CD4-positive, alpha-beta T cell treated with Interleukin-15 for 4 hours (primary cell): Measurements from ENCODE around the gene FHIT.
A peak's percentile ranks its signal among the peaks of the same experiment; 100 is the strongest.

Experiments used
- DNase-seq: peaks from one replicate; pipeline ENCODE4 v3.0.0-alpha.2; 2020; ENCODE audit warnings: low spot score

FHIT gene

DNA sequence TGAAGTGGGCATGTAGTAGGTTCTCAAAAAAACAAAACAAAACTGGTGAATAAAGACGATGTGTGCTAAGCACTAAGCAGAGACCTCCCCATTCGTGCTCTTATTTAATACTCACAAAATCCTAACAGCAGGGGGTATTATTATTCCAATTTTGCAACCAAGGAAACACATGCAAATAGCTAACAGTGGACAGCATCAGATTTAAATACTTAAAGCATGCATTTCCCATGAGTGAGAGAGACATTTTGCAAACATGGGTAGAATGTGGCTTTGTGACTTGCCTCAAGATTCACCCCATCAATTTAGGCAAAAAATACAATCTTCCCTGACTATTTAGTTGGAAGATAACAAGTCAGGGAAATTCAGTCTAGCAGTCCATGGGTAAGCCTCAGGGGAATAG is 1255.2 kb downstream of the FHIT start:
- DNase-seq = no peak

- DNase-seq = no peak
Measured at GRCh38 chr3:59995563-59995962, 1255.7 kb downstream of the FHIT start.

DNA sequence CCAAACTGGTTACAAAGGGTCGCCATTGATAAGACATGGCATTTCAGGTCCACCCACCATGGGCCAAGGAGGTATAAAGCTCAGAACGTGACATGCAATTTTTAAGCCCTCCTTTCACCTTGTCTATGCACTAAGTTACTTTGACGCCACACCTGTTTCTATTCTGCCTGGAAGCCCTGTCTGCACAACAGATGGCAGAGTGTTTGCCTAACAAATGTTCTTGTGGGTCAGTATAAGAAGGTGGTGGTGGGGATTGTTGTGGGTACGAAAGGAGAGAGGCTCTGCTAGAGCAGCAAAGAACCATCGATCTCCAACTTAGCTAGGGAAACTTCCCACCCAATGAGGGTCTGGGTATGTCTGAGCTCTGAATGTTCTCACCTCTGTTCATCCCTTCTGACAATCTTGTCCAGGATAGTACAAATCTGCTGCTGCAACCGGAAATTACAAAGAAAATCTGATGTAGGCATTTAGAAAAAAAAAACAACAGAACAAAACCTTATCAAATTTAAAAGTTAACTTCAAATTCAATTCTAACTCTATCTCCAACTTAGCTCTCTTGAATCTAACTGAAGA is 1256.4 kb downstream of the FHIT start:
- no peak for DNase-seq

DNA sequence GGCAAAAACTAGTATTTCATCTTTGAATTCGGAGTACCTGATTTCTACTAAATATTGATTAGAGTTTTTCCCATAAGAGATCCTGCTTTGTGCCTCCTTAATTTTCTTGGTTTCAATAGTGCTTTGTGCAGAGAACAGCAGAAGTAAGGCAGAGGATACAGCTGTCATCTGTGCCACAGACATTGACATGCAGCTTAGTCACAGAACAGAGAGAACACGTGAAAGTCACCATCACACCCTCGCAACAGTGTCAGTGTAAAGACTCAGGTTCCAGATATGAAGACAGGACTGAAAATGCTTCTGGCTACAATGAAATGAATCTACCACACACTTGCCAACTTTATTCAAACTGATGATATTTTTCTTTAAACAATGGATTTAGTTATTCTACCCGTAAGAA is 1258.7 kb downstream of the FHIT start:
- no peak for DNase-seq

GRCh38 chr3:59990915-59991314 is 1260.3 kb downstream of the FHIT start:
- no peak for DNase-seq

GRCh38 chr3:59982510-59982909 is 1268.7 kb downstream of the FHIT start:
- no peak for DNase-seq

GRCh38 chr3:59981377-59981776 is 1269.9 kb downstream of the FHIT start:
- peak; percentile 8 for DNase-seq

- no peak for DNase-seq
Measured at GRCh38 chr3:59980576-59980975, 1270.7 kb downstream of the FHIT start.

DNA sequence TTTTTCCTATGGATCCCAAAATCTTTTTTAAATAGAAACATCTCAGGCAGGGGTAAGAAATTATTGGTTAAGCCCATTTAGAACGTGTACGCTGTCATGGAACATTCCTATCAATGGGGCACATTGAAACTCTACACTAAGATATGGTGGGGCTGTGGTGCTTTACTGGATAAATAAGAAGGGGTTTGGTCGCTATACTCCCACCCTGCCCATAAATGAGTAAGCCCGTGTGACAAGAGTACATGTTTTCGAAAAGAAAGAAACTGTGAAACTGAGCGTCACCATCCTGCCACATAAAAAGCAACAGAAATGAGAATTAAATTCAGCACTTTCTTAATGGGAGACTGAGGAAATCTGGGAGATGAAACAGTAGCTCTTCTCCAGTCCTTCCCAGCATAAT is 1271.7 kb downstream of the FHIT start:
- no peak for DNase-seq

- no peak for DNase-seq
Measured at GRCh38 chr3:59978979-59979378, 1272.3 kb downstream of the FHIT start.

- DNase-seq = no peak
Measured at GRCh38 chr3:59970796-59971195, 1280.5 kb downstream of the FHIT start.

DNA sequence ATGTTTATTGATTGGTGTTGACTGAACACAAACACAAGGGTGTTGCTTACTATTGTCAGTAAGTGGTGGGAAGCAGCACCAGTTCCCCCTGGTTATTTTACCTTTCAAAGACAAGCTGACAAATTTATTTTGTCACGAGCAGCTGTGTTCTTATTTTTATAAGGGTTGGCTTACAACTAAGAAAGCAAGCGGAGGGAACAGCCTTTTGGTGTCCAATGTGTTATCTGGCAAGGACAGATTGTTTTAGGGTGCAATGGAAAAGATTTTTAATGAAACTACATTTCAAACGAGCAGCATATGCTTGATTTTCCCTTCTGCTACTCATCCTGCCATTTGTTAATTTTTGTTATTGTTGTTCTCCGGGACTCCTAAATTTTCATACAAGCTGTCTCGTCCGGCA is 1280.9 kb downstream of the FHIT start:
- DNase-seq = no peak

DNA sequence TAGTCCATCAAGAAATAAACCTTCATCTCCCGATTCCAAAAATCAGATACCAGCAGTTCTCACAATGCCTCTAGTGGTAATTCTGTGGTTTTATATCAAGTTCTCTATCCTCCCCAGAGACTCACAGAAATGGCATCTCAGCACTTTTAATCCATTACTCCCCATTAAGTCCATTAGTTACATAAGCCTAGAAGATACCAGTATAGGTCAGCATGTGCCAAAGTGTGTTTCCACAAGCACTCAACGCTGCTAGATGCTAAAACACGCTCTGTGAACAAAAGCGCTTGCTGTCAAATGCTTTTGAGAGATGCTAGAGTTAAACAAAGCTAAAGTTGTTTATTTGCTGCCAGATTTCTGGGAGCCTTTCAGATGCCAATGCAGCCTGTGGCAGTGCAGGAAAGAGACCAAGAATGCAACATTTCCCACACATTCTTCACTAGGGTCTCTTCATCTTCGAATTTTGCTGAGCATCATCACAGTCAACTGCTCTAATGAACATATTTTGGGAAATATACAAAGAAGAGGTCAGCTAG is 1282.7 kb downstream of the FHIT start:
- no peak for DNase-seq

DNA sequence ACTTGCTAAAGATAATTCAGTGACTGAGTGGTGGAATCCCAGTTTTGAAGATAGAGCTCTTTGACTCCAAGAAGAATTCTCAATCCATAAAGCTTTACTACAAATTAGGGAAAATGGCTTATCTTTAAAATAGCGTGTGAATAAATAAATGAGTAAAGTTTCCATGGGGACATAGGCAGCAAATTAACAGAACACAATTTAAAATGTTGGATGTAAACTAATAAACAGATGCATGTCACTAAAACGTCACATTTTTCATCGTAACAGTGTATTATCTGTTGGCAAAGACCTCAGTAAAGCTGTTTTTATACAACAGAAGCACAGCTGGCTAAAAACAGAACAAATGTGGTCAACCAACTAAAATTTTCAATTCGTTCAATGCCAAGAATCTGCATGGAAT is 1287.6 kb downstream of the FHIT start:
- DNase-seq = no peak

DNA sequence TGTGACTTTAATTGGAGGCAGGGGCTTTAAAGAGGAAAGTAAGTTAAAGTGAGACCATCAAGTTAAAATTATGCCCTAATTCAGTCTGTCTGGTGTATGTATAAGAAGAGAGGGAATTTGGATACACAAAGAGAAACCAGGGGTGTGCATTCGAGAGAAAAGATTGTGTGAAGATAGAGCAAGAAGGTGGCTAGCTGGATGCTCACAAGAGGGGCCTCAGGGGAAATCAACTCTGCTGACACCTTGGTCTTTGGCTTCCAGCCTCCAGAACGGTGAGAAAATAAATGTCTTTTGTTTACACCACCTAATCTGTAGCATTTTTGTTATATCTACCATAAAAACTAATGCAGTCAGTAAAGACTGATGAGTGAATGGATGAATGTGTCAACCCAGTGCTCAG is 1294.1 kb downstream of the FHIT start:
- DNase-seq = no peak

- DNase-seq = no peak
Measured at GRCh38 chr3:59953104-59953503, 1298.1 kb downstream of the FHIT start.

DNA sequence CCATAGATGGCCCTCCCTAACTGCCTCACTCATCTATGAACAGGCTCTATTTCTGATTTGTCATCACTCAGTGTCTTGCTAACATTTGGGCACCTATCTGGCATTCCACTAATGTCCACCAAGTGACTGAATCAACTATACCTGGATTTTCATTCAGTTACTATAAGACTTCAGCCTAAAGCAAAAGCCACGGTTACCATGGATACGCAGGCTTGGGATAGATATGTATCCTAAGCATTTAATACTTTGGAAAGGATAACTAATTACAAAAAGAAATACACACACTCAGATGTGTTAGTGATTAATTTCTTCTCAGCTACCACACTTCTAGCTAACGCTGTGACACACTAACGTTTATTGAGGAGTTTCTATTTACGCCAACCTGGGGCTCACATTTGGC is 1301.9 kb downstream of the FHIT start:
- DNase-seq = no peak

- DNase-seq = no peak
Measured at GRCh38 chr3:59946401-59946800, 1304.9 kb downstream of the FHIT start.

DNA sequence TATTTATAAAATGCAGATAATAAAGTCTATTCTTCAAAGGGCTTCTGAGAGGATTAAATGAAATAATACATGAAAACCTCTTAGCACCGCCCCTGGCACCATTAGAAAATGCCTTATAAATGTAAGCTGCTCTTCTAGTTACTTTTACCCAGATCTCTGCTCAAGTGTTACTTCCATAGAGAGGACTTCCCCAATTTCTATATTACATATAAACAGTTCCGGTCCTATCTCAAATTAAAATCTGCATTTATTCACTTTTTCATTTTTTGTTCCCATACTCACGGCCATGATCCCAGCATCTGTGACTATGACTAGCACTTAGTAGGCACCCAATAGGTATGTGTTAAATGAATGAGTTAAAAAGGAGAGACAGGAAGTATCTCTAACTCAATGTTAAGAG is 1310.5 kb downstream of the FHIT start:
- DNase-seq = no peak

DNA sequence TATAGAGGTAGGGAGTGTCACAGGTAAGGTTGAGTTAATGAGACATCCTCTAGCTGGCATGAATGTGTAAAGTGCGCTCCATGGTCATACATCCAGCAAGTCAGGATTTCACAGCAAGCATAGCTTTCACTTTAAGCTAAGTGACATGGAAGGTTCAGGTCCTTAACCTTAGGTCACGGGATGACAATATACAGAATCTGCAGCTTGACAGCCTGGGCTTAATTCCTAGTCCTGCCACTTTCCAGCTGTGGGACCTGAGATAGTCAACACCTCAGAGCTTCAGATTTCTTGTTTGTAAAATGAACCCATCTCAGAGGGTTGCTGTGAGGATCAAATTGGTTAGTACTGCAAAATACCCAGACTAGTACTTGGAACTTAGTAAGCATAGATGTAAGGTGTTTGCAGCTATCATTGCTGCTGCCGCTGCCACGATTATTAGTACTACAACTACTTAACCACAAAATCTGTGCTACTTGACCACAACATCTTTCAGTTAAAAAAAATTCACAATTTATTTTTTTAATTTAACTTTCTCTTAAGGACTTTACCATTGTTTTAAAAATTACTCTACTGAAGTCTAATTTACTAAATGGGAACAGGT is 1311.3 kb downstream of the FHIT start:
- DNase-seq = no peak

DNA sequence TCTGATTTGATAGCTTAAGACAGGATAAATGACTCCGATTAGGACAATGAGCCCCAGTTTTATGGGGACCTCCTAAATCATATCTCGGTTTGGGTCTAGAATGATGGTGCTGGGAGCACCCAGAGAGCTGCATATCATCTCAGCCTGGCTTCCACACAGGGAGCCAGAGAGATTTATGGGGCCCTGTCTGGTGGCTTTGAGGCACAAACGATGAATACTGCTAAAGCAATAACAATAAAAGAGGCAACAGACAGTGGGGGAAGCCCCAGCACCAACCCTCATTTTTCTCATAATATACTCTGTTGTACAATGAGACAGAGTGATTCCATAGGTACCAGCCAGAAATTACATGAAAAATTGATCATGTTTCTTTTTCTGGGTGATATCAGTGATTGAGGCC is 1312.4 kb downstream of the FHIT start:
- DNase-seq = no peak

DNA sequence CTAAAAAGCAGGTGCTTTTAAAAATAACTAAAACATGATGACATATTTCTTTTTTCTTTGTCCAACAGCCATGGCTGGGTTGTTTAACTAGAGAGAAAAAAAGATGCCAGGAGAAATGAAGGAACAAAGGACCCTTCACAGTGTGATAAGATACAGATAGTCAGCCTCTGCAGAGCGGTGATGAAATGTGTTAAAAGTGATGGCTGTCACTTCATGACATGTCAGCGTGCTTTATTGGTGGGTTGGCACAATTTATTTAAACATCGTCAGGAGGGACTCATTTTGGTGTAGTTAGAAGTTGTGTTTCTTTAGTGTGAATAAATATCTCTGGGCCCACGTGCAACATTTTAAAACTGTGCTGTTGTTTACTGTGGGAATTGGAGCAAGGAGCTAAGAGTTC is 1314.1 kb downstream of the FHIT start:
- DNase-seq = no peak

- DNase-seq = no peak
Measured at GRCh38 chr3:59936472-59936871, 1314.8 kb downstream of the FHIT start.

GRCh38 chr3:59935025-59935424 is 1316.2 kb downstream of the FHIT start:
- no peak for DNase-seq
